Liver (tissue), 9 donors: ENCODE data around the gene SLC16A8. TPM values are rescaled to one million over a fixed set of nuclear protein-coding genes. Genes with fewer than 3 reads are reported as not detected.

ENCODE experiments used
- DNase-seq: peaks from one replicate; pipeline ENCODE4 v3.0.0-alpha.2; 2017; ENCODE audit warnings: low spot score
- H3K27ac ChIP-seq, 2 donors: one replicate each; pipeline ENCODE4 v1.7.0; 2013; ENCODE audit warnings: inconsistent platforms in 2 of 2, low read length in 2 of 2, control low read depth in 1 of 2, low read depth in 1 of 2, mild to moderate bottlenecking in 1 of 2
- H3K27me3 ChIP-seq, 4 donors: one replicate each; pipeline versions ENCODE4 v1.6.1 to v1.7.0; 2013; ENCODE audit warnings: low read length in 3 of 4, inconsistent platforms in 1 of 4, mild to moderate bottlenecking in 1 of 4, moderate library complexity in 1 of 4; ENCODE audit not compliant: control insufficient read depth in 4 of 4, insufficient read depth in 4 of 4
- H3K36me3 ChIP-seq, 4 donors: one replicate each; pipeline versions ENCODE4 v1.6.1 to v1.7.0; 2013; ENCODE audit warnings: low read length in 3 of 4, mild to moderate bottlenecking in 3 of 4, low read depth in 1 of 4, moderate library complexity in 1 of 4; ENCODE audit not compliant: control insufficient read depth in 4 of 4, insufficient read depth in 3 of 4
- H3K4me1 ChIP-seq, 4 donors: one replicate each; pipeline versions ENCODE4 v1.6.1 to v1.7.0; 2013; ENCODE audit warnings: low read length in 3 of 4, mild to moderate bottlenecking in 3 of 4, moderate library complexity in 1 of 4; ENCODE audit not compliant: control insufficient read depth in 4 of 4, insufficient read depth in 4 of 4
- H3K4me3 ChIP-seq, 3 donors: one replicate each; pipeline versions ENCODE4 v1.6.1 to v1.7.0; 2013; ENCODE audit warnings: low read length in 3 of 3, control low read depth in 1 of 3, low read depth in 1 of 3, mild to moderate bottlenecking in 1 of 3
- H3K9ac ChIP-seq, 2 donors: one replicate each; pipeline ENCODE4 v1.7.0; 2013; ENCODE audit warnings: low read length in 2 of 2, mild to moderate bottlenecking in 2 of 2, moderate library complexity in 2 of 2, control low read depth in 1 of 2, low read depth in 1 of 2
- H3K9me3 ChIP-seq, 4 donors: one replicate each; pipeline versions ENCODE4 v1.6.1 to v1.7.0; 2013; ENCODE audit warnings: low read length in 3 of 4; ENCODE audit not compliant: control insufficient read depth in 4 of 4
- ATF3 ChIP-seq: IDR thresholded peaks from 2 replicates; pipeline ENCODE4 v1.6.1; 2016; ENCODE audit warnings: antibody characterized with exemption
- CTCF ChIP-seq: fragments of 150-350 bp; IDR thresholded peaks from 2 replicates; pipeline ENCODE4 v1.5.1; 2017; ENCODE audit warnings: improper control_type of control experiment, low read depth, low read length; ENCODE audit not compliant: missing input control
- EGR1 ChIP-seq, 2 donors: IDR thresholded peaks; 2 replicates each; pipeline ENCODE4 v1.6.1; 2016 to 2018; ENCODE audit warnings: antibody characterized with exemption in 2 of 2, low read depth in 2 of 2
- FOXA1 ChIP-seq: IDR thresholded peaks from 2 replicates; pipeline ENCODE4 v1.6.1; 2016; ENCODE audit warnings: antibody characterized with exemption
- FOXA2 ChIP-seq: IDR thresholded peaks from 2 replicates; pipeline ENCODE4 v1.6.1; 2016; ENCODE audit warnings: antibody characterized with exemption
- GABPA ChIP-seq, 2 donors: IDR thresholded peaks in 1 of 2; conservative IDR thresholded peaks in 1 of 2; 2 replicates each; pipeline ENCODE4 v1.6.1; 2016; ENCODE audit warnings: antibody characterized with exemption in 2 of 2, mild to moderate bottlenecking in 1 of 2, moderate library complexity in 1 of 2
- HNF4A ChIP-seq, 2 donors: conservative IDR thresholded peaks; 2 replicates each; pipeline ENCODE4 v1.6.1; 2016; ENCODE audit warnings: antibody characterized with exemption in 2 of 2, mild to moderate bottlenecking in 2 of 2
- HNF4G ChIP-seq: IDR thresholded peaks from 2 replicates; pipeline ENCODE4 v1.6.1; 2016; ENCODE audit warnings: antibody characterized with exemption
- JUND ChIP-seq, 2 donors: IDR thresholded peaks; 2 replicates each; pipeline ENCODE4 v1.6.1; 2016; ENCODE audit warnings: antibody characterized with exemption in 2 of 2
- MAX ChIP-seq: IDR thresholded peaks from 2 replicates; pipeline ENCODE4 v1.6.1; 2016; ENCODE audit warnings: antibody characterized with exemption
- NR2F2 ChIP-seq: IDR thresholded peaks from 2 replicates; pipeline ENCODE4 v1.6.1; 2016; ENCODE audit warnings: antibody characterized with exemption
- RAD21 ChIP-seq, 2 donors: IDR thresholded peaks; 2 replicates each; pipeline ENCODE4 v1.6.1; 2016; ENCODE audit warnings: antibody characterized with exemption in 2 of 2, mild to moderate bottlenecking in 2 of 2
- REST ChIP-seq: IDR thresholded peaks from 2 replicates; pipeline ENCODE4 v1.6.1; 2016; ENCODE audit warnings: antibody characterized with exemption, mild to moderate bottlenecking
- RXRA ChIP-seq, 2 donors: IDR thresholded peaks; 2 replicates each; pipeline ENCODE4 v1.6.1; 2017 to 2018; ENCODE audit warnings: antibody characterized with exemption in 2 of 2, mild to moderate bottlenecking in 1 of 2
- SP1 ChIP-seq: IDR thresholded peaks from 2 replicates; pipeline ENCODE4 v1.6.1; 2018; ENCODE audit warnings: antibody characterized with exemption, mild to moderate bottlenecking
- TAF1 ChIP-seq: conservative IDR thresholded peaks from 2 replicates; pipeline ENCODE4 v1.6.1; 2016; ENCODE audit warnings: antibody characterized with exemption, mild to moderate bottlenecking
- YY1 ChIP-seq: IDR thresholded peaks from 2 replicates; pipeline ENCODE4 v1.6.1; 2016; ENCODE audit warnings: antibody characterized with exemption, mild to moderate bottlenecking
- WGBS: extraction: QIAGEN DNeasy Blood & Tissue Kit; methylation state at CpG from one replicate; pipeline ENCODE4 v1.1.7; 2013; 5-methylcytosine and 5-hydroxymethylcytosine counted together
- polyA plus RNA-seq, 2 donors: library from polyadenylated mRNA; stranded (reverse) in 1 of 2; unstranded in 1 of 2; fragments of 200-250 nt in 1 of 2; fragments of >200 nt in 1 of 2; fragmentation: Nextera tagmentation in 1 of 2; extraction: Ambion mirVana in 1 of 2; gene quantifications; one replicate each; pipeline versions ENCODE4 v1.2.1 to v1.2.3, GENCODE V29; 2013 to 2015
- total RNA-seq, 2 donors: library from RNA; depleted of rRNA; stranded (reverse); fragments of >200 nt; gene quantifications; one replicate each; pipeline ENCODE4 v1.2.3, GENCODE V29; 2014
- TF ChIP-seq, protein P1 (sequence below): IDR thresholded peaks from 2 replicates; pipeline ENCODE4 v1.6.1; 2016; ENCODE audit warnings: antibody characterized with exemption
- donor health status: healthy.
- donor health status: healthy.
- donor health status: healthy.
- donor health status: healthy.
- donor health status: healthy.

The SLC16A8 gene
- total and polyA plus RNA-seq, 4 donors, result 0.10 TPM; not detected in 3

- peak; percentile 81 for DNase-seq
- Histone ChIP-seq H3K9me3 (no peaks in the 10 kb centered on the region), H3K27me3 (no peaks in the 10 kb centered on the region), H3K9ac (no peak overlapping the region), H3K36me3 (no peaks in the 10 kb centered on the region), H3K27ac (no peak overlapping the region), H3K4me1 (peaks cover 0 to 9% (median 3%) of the 10 kb centered on the region in 4 donors), H3K4me3 (no peak overlapping the region)
- 31% methylated on average over 30 of the region's 30 CpGs for WGBS
- TF ChIP-seq, protein P1, sequence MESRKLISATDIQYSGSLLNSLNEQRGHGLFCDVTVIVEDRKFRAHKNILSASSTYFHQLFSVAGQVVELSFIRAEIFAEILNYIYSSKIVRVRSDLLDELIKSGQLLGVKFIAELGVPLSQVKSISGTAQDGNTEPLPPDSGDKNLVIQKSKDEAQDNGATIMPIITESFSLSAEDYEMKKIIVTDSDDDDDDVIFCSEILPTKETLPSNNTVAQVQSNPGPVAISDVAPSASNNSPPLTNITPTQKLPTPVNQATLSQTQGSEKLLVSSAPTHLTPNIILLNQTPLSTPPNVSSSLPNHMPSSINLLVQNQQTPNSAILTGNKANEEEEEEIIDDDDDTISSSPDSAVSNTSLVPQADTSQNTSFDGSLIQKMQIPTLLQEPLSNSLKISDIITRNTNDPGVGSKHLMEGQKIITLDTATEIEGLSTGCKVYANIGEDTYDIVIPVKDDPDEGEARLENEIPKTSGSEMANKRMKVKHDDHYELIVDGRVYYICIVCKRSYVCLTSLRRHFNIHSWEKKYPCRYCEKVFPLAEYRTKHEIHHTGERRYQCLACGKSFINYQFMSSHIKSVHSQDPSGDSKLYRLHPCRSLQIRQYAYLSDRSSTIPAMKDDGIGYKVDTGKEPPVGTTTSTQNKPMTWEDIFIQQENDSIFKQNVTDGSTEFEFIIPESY, result no peak
- no peak for TF ChIP-seq EGR1 (IDR thresholded peaks at IDR 0.05; ENCODE audit: low read depth in 2 of 2)
- peak in 1 of 2 donors; percentile 19 for TF ChIP-seq RXRA (IDR thresholded peaks at IDR 0.05)
- no peak for TF ChIP-seq GABPA (IDR thresholded peaks at IDR 0.05 in 1 of 2, conservative IDR thresholded peaks at IDR 0.05 in 1 of 2)
- no peak for TF ChIP-seq FOXA1
- no peak for TF ChIP-seq TAF1
- no peak for TF ChIP-seq NR2F2
- TF ChIP-seq CTCF, result peak; percentile 84
- TF ChIP-seq HNF4A (conservative IDR thresholded peaks at IDR 0.05), result no peak
- no peak for TF ChIP-seq REST
- no peak for TF ChIP-seq ATF3
- TF ChIP-seq FOXA2, result no peak
- no peak for TF ChIP-seq HNF4G
- TF ChIP-seq RAD21 (IDR thresholded peaks at IDR 0.05), result peak; percentile 96 to 100
- TF ChIP-seq MAX, result no peak
- TF ChIP-seq JUND (IDR thresholded peaks at IDR 0.05), result no peak
- no peak for TF ChIP-seq YY1
- TF ChIP-seq SP1, result no peak
These were observed 31.8 kb downstream of the SLC16A8 start for GRCh38 chr22:38051900-38052862.
